ENCODE measurements around the gene OR51A2. TPM values are rescaled to one million over a fixed set of nuclear protein-coding genes. Genes with fewer than 3 reads are reported as not detected.

OR51A2 gene
- total RNA-seq, 1 experiment from 2014 or later = not detected

Other genes starting within 250 kb of the OR51A2 start
- not detected for gene OR51F1, start 185.8 kb downstream of the OR51A2 start, total RNA-seq (2021; ENCODE audit: unreplicated experiment)
- gene OR52R1, start 151.3 kb downstream of the OR51A2 start, total RNA-seq (2021; ENCODE audit: unreplicated experiment) = not detected
- not detected for gene OR51F2, start 134.4 kb downstream of the OR51A2 start, total RNA-seq (2021; ENCODE audit: unreplicated experiment)
- gene OR51S1, start 106.5 kb downstream of the OR51A2 start, total RNA-seq (2021; ENCODE audit: unreplicated experiment) = not detected
- gene OR51T1, start 73.8 kb downstream of the OR51A2 start, total RNA-seq (2021; ENCODE audit: unreplicated experiment) = not detected
- gene OR51A7, start 51.9 kb downstream of the OR51A2 start, total RNA-seq (2021; ENCODE audit: unreplicated experiment) = not detected
- gene OR51G2, start 36.4 kb downstream of the OR51A2 start, total RNA-seq (2021; ENCODE audit: unreplicated experiment) = not detected
- gene OR51G1, start 31.4 kb downstream of the OR51A2 start, total RNA-seq (2021; ENCODE audit: unreplicated experiment) = not detected
- gene OR51A4, start 8.1 kb downstream of the OR51A2 start, total RNA-seq (2021; ENCODE audit: unreplicated experiment) = not detected
- gene OR51L1, start 39.1 kb upstream of the OR51A2 start, total RNA-seq (2021; ENCODE audit: unreplicated experiment) = not detected
- not detected for gene OR52J3, start 90.8 kb upstream of the OR51A2 start, total RNA-seq (2021; ENCODE audit: unreplicated experiment)
- gene OR52E2, start 103.9 kb upstream of the OR51A2 start, total RNA-seq (2021; ENCODE audit: unreplicated experiment) = not detected
- not detected for gene OR52E1, start 113.9 kb upstream of the OR51A2 start, total RNA-seq (2021; ENCODE audit: unreplicated experiment)
- gene OR52A5, start 182.6 kb upstream of the OR51A2 start, total RNA-seq (2021; ENCODE audit: unreplicated experiment) = not detected
- gene OR52A1, start 199.0 kb upstream of the OR51A2 start, total RNA-seq (2021; ENCODE audit: unreplicated experiment) = not detected
- gene OR51V1, start 245.0 kb upstream of the OR51A2 start, total RNA-seq (2021; ENCODE audit: unreplicated experiment) = not detected